Body of pancreas (tissue), 4 donors: ENCODE results near the gene GEMIN2.
"Not testable (repeated sequence)": the region's sequence is repeated elsewhere in the genome, so short reads cannot be mapped to it uniquely, and the experiment has no call there.

Experiments
- POLR2A ChIP-seq, 3 donors: fragments of 450-650 bp; IDR thresholded peaks; one replicate each; pipeline ENCODE4 v1.6.1; 2016; ENCODE audit warnings: antibody characterized with exemption in 3 of 3, mild to moderate bottlenecking in 2 of 3
- TF ChIP-seq, protein P1 (sequence below), 7 experiments: fragments of 450-650 bp in 4 of 7; fragments of 200-600 bp in 3 of 7; sonication (generic) in 3 of 7; IDR thresholded peaks; one replicate each; pipeline ENCODE4 v1.5.1; 2016 to 2019; ENCODE audit warnings: antibody characterized with exemption in 7 of 7

DNA sequence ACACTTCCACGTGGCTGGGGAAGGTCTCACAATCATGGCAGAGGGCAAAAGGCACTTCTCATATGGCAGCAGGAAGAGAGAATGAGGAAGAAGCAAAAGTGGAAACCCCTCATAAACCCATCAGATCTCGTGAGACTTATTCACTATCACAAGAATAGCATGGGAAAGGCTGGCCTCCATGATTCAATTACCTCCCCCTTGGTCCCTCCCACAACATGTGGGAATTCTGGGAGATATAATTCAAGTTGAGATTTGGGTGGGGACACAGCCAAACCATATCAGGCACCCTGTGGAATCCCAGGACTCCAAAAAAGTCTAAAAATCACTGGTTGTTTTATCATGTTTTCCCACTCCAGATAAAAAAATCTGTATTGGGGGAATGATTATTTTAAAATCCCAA, 29.1 kb downstream of the GEMIN2 start:
- TF ChIP-seq, protein P1, sequence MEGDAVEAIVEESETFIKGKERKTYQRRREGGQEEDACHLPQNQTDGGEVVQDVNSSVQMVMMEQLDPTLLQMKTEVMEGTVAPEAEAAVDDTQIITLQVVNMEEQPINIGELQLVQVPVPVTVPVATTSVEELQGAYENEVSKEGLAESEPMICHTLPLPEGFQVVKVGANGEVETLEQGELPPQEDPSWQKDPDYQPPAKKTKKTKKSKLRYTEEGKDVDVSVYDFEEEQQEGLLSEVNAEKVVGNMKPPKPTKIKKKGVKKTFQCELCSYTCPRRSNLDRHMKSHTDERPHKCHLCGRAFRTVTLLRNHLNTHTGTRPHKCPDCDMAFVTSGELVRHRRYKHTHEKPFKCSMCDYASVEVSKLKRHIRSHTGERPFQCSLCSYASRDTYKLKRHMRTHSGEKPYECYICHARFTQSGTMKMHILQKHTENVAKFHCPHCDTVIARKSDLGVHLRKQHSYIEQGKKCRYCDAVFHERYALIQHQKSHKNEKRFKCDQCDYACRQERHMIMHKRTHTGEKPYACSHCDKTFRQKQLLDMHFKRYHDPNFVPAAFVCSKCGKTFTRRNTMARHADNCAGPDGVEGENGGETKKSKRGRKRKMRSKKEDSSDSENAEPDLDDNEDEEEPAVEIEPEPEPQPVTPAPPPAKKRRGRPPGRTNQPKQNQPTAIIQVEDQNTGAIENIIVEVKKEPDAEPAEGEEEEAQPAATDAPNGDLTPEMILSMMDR (IDR thresholded peaks at IDR 0.05), result not testable (repeated sequence)
- TF ChIP-seq POLR2A (IDR thresholded peaks at IDR 0.05), result not testable (repeated sequence)
